HG02798 (cell line): ENCODE results near the gene WDR53.
"Not testable (repeated sequence)": the region's sequence is repeated elsewhere in the genome, so short reads cannot be mapped to it uniquely, and the experiment has no call there.

ENCODE experiments used
- ATAC-seq: cut with Tn5 transposase; IDR thresholded peaks from one replicate; pipeline ENCODE4 v1.9.1; 2021; ENCODE audit warnings: mild to moderate bottlenecking; ENCODE audit not compliant: unreplicated experiment, poor library complexity

Gene WDR53

GRCh38 chr3:196568246-196569002 is at the start of gene WDR53, which contains the start of gene FBXO45:
Gene WDR53, minus strand, starts transcription at chr3:196568554. Its CDS starts 7,079 bp downstream, at chr3:196561475.
Gene FBXO45, plus strand, starts transcription at chr3:196568660. Its CDS starts 325 bp downstream, at chr3:196568985.
- peak; percentile 96 for ATAC-seq

- no peak for ATAC-seq
Observed at GRCh38 chr3:196617256-196617655, 48.9 kb upstream of the WDR53 start.

- ATAC-seq = not testable (repeated sequence)
Observed at GRCh38 chr3:196615234-196615633, 46.9 kb upstream of the WDR53 start.

- ATAC-seq = no peak
Observed at GRCh38 chr3:196611761-196612483, 43.6 kb upstream of the WDR53 start.

GRCh38 chr3:196609805-196610515 is 41.6 kb upstream of the WDR53 start:
- ATAC-seq = no peak

GRCh38 chr3:196609343-196609775 is 41.0 kb upstream of the WDR53 start:
- ATAC-seq = peak; percentile 87

GRCh38 chr3:196608693-196609092 is 40.3 kb upstream of the WDR53 start:
- no peak for ATAC-seq

GRCh38 chr3:196604548-196604947 is 36.2 kb upstream of the WDR53 start:
- ATAC-seq = no peak

GRCh38 chr3:196603683-196604082 is 35.3 kb upstream of the WDR53 start:
- ATAC-seq = no peak

- no peak for ATAC-seq
Observed at GRCh38 chr3:196602673-196603072, 34.3 kb upstream of the WDR53 start.

GRCh38 chr3:196600359-196600758 is 32.0 kb upstream of the WDR53 start:
- no peak for ATAC-seq

- ATAC-seq = no peak
Observed at GRCh38 chr3:196599734-196600128, 31.4 kb upstream of the WDR53 start.

- ATAC-seq = not testable (repeated sequence)
Observed at GRCh38 chr3:196597971-196598733, 29.8 kb upstream of the WDR53 start.

GRCh38 chr3:196596355-196596754 is 28.0 kb upstream of the WDR53 start:
- ATAC-seq = no peak

- ATAC-seq = no peak
Observed at GRCh38 chr3:196590279-196590678, 21.9 kb upstream of the WDR53 start.

GRCh38 chr3:196585044-196585757 is 16.8 kb upstream of the WDR53 start:
- ATAC-seq = no peak

GRCh38 chr3:196572389-196572788 is 4.0 kb upstream of the WDR53 start:
- no peak for ATAC-seq

- ATAC-seq = not testable (repeated sequence)
Observed at GRCh38 chr3:196570332-196570731, 2.0 kb upstream of the WDR53 start.

- ATAC-seq = no peak
Observed at GRCh38 chr3:196569003-196569516, 706 bp upstream of the WDR53 start.
